PC-9 (cell line): Measurements from ENCODE around the gene TTBK2. TPM values are rescaled to one million over a fixed set of nuclear protein-coding genes. Genes with fewer than 3 reads are reported as not detected.
A peak's percentile ranks its signal among the peaks of the same experiment; 100 is the strongest.

Source experiments
- BruUV-seq: library from RNA; stranded (reverse); fragments of 400-500 nt; replicated peaks from 2 replicates; lab custom pipeline; 2021; lab: Mats Ljungman, UMichigan
- CTCF ChIA-PET: fragments of 300-600 bp; sonication (Branson Sonifier 250); formaldehyde crosslinking; loops from one replicate; lab custom pipeline; 2022; ENCODE audit warnings: antibody characterized with exemption; lab: Charles Lee
- POLR2A ChIA-PET: fragments of 300-600 bp; sonication (Branson Sonifier 250); formaldehyde crosslinking; loops from one replicate; lab custom pipeline; 2022; ENCODE audit warnings: antibody characterized with exemption; ENCODE audit not compliant: unreplicated experiment; lab: Charles Lee
- DNase-seq, 2 experiments: peaks; one replicate each; pipeline versions ENCODE4 v3.0.0 to v3.0.0-alpha.2; 2015 to 2022; ENCODE audit warnings: mixed read lengths in 1 of 2
- H2AFZ ChIP-seq: fragments of 200-600 bp; sonication (generic); 2 replicates; pipeline ENCODE4 v1.8.1; 2017; ENCODE audit warnings: antibody characterized with exemption
- H3F3A ChIP-seq: fragments of 200-600 bp; sonication (generic); 2 replicates; pipeline ENCODE4 v1.8.1; 2017; ENCODE audit warnings: antibody characterized with exemption, mild to moderate bottlenecking, low read depth; ENCODE audit not compliant: insufficient read depth
- H3K27ac ChIP-seq: fragments of 200-600 bp; sonication (generic); 2 replicates; pipeline ENCODE4 v1.6.1; 2016; ENCODE audit warnings: mixed run types
- H3K27me3 ChIP-seq: fragments of 200-600 bp; sonication (generic); 2 replicates; pipeline ENCODE4 v1.6.1; 2016; ENCODE audit warnings: low read depth, mixed run types; ENCODE audit not compliant: insufficient read depth
- H3K36me3 ChIP-seq: fragments of 200-600 bp; sonication (generic); 2 replicates; pipeline ENCODE4 v1.6.1; 2016; ENCODE audit warnings: low read depth, mixed run types
- H3K4me1 ChIP-seq: fragments of 200-600 bp; sonication (generic); replicated peaks from 2 replicates; pipeline ENCODE4 v1.6.1; 2016; ENCODE audit warnings: mixed run types; ENCODE audit not compliant: insufficient read depth
- H3K4me2 ChIP-seq: fragments of 200-600 bp; sonication (generic); 2 replicates; pipeline ENCODE4 v1.6.1; 2017; ENCODE audit warnings: mixed run types
- H3K4me3 ChIP-seq: fragments of 200-600 bp; sonication (generic); 2 replicates; pipeline ENCODE4 v1.6.1; 2016; ENCODE audit warnings: mixed run types
- H3K79me2 ChIP-seq: fragments of 200-600 bp; sonication (generic); 2 replicates; pipeline ENCODE4 v1.6.1; 2017; ENCODE audit warnings: low read depth, mixed run types
- H3K9me2 ChIP-seq: fragments of 200-600 bp; sonication (generic); 2 replicates; pipeline ENCODE4 v1.8.1; 2017; ENCODE audit warnings: mild to moderate bottlenecking; ENCODE audit not compliant: insufficient read depth
- H3K9me3 ChIP-seq: fragments of 200-600 bp; sonication (generic); 2 replicates; pipeline ENCODE4 v1.8.1; 2016; ENCODE audit warnings: low read depth; ENCODE audit not compliant: insufficient read depth
- H4K20me1 ChIP-seq: fragments of 200-600 bp; sonication (generic); 2 replicates; pipeline ENCODE4 v1.8.1; 2017; ENCODE audit not compliant: insufficient read depth
- CTCF ChIP-seq: fragments of 200-600 bp; sonication (generic); conservative IDR thresholded peaks from 2 replicates; pipeline ENCODE4 v1.6.1; 2017; ENCODE audit warnings: mixed run types, antibody characterized with exemption, mild to moderate bottlenecking, moderate library complexity
- EZH2 ChIP-seq: fragments of 200-600 bp; sonication (generic); IDR thresholded peaks from 2 replicates; pipeline ENCODE4 v1.8.0; 2017; ENCODE audit warnings: antibody characterized with exemption, low read depth
- intact Hi-C: fragments of 100-400 bp; cut with micrococcal nuclease; formaldehyde crosslinking; loops from one replicate; pipeline ENCODE4 v1.10.0; 2022; ENCODE audit not compliant: unreplicated experiment
- total RNA-seq: library from RNA; stranded (reverse); gene quantifications from 2 replicates; pipeline ENCODE4 v1.2.3, GENCODE V29; 2021

TTBK2 gene
- total RNA-seq, 1 experiment from 2014 or later = 22.6 TPM

GRCh38 chr15:42696626-42697025, 224.0 kb downstream of the TTBK2 start:
- Histone ChIP-seq H3K27ac (no peak overlapping the region), H3K9me3 (no peaks in the 10 kb centered on the region), H3K9me2 (no peaks in the 10 kb centered on the region), H3K4me1 (no peaks in the 10 kb centered on the region), H3K4me2 (no peak overlapping the region), H2AFZ (0 out of 2 replicates have a peak overlapping the region, but pooled peaks have one; percentile 16), H3F3A (no peaks in the 10 kb centered on the region), H3K4me3 (no peak overlapping the region), H4K20me1 (no peaks in the 10 kb centered on the region), H3K27me3 (no peaks in the 10 kb centered on the region), H3K36me3 (no peaks in the 10 kb centered on the region), H3K79me2 (no peaks in the 10 kb centered on the region)
- BruUV-seq = no TSS peak
- intact Hi-C loops = no loop called here
- DNase-seq = no peak
- TF ChIP-seq EZH2 (no peak), CTCF (no peak)
- ChIA-PET POLR2A (no interaction called here), CTCF (no interaction called here)

GRCh38 chr15:42695527-42696071, 225.0 kb downstream of the TTBK2 start:
- TF ChIP-seq EZH2 = no peak
- TF ChIP-seq CTCF = no peak
- BruUV-seq = no TSS peak
- H3K79me2 ChIP-seq = no peaks in the 10 kb centered on the region
- no peak for DNase-seq
- no peaks in the 10 kb centered on the region for H3K27me3 ChIP-seq
- intact Hi-C loops = no loop called here
- H3K27ac ChIP-seq = no peak overlapping the region
- H3K4me3 ChIP-seq = no peak overlapping the region
- H3F3A ChIP-seq = no peaks in the 10 kb centered on the region
- no peaks in the 10 kb centered on the region for H3K4me1 ChIP-seq
- no peaks in the 10 kb centered on the region for H3K9me2 ChIP-seq
- no peaks in the 10 kb centered on the region for H3K36me3 ChIP-seq
- CTCF ChIA-PET = no interaction called here
- no peaks in the 10 kb centered on the region for H3K9me3 ChIP-seq
- H2AFZ ChIP-seq = no peak overlapping the region
- POLR2A ChIA-PET = no interaction called here
- H4K20me1 ChIP-seq = no peaks in the 10 kb centered on the region
- H3K4me2 ChIP-seq = no peak overlapping the region

- Histone ChIP-seq H3K9me2 (no peaks in the 10 kb centered on the region), H3K36me3 (no peaks in the 10 kb centered on the region), H3K27me3 (no peaks in the 10 kb centered on the region), H3K4me1 (no peaks in the 10 kb centered on the region), H4K20me1 (no peaks in the 10 kb centered on the region), H3F3A (no peaks in the 10 kb centered on the region), H3K4me3 (no peak overlapping the region), H2AFZ (no peak overlapping the region), H3K4me2 (no peak overlapping the region), H3K9me3 (no peaks in the 10 kb centered on the region), H3K27ac (no peak overlapping the region), H3K79me2 (no peaks in the 10 kb centered on the region)
- no peak for DNase-seq
- intact Hi-C loops = no loop called here
- no TSS peak for BruUV-seq
- TF ChIP-seq CTCF = no peak
- TF ChIP-seq EZH2 = no peak
- ChIA-PET POLR2A (interaction anchor here (0.5 kb wide), 1 partner anchor 119 kb away, joined by 4 read pairs; the partner anchor contains the start of gene STARD9), CTCF (interaction anchor here (0.5 kb wide), 1 partner anchor 696 kb away, joined by 4 read pairs; no protein-coding TSS in a partner anchor)
These were observed 226.2 kb downstream of the TTBK2 start for GRCh38 chr15:42694398-42694797.
